PC-3 (cell line): ENCODE measurements around the gene CDC45.

Experiments
- CTCF ChIP-seq: fragments of 300-600 bp; sonication (generic); conservative IDR thresholded peaks from 2 replicates; pipeline ENCODE4 v1.5.1; 2017; ENCODE audit warnings: antibody characterized with exemption, low read depth, mild to moderate bottlenecking, low read length
- EZH2 ChIP-seq: fragments of 300-600 bp; sonication (generic); IDR thresholded peaks from one replicate; pipeline ENCODE4 v1.6.1; 2017; ENCODE audit warnings: antibody characterized with exemption, mild to moderate bottlenecking, low read length; ENCODE audit not compliant: unreplicated experiment
- EZH2phosphoT487 ChIP-seq: fragments of 300-600 bp; sonication (generic); IDR thresholded peaks from 2 replicates; pipeline ENCODE4 v1.6.1; 2018; ENCODE audit warnings: mild to moderate bottlenecking, antibody characterized with exemption, low read length, borderline replicate concordance

- TF ChIP-seq CTCF: no peak
- TF ChIP-seq EZH2phosphoT487: no peak
- no peak for TF ChIP-seq EZH2
Observed at GRCh38 chr22:19513823-19514222, 34.1 kb downstream of the CDC45 start.
